Esophagus muscularis mucosa (tissue), 4 donors: ENCODE measurements around the gene LY9. TPM values are rescaled to one million over a fixed set of nuclear protein-coding genes. Genes with fewer than 3 reads are reported as not detected.
"Not testable (repeated sequence)": the region's sequence is repeated elsewhere in the genome, so short reads cannot be mapped to it uniquely, and the experiment has no call there.

Source experiments
- DNase-seq: peaks from one replicate; pipeline ENCODE4 v3.0.0-alpha.2; 2017; ENCODE audit errors: extremely low spot score
- H3K27ac ChIP-seq, 4 donors: fragments of 200-600 bp; sonication (generic); replicated peaks in 1 of 4; 1 replicate in 3 of 4; 2 replicates in 1 of 4; pipeline ENCODE4 v1.5.1; 2016 to 2019; ENCODE audit warnings: mild to moderate bottlenecking in 1 of 4
- H3K27me3 ChIP-seq, 4 donors: fragments of 200-600 bp; sonication (generic); one replicate each; pipeline versions ENCODE4 v1.5.1 to v1.6.0; 2016 to 2019
- H3K36me3 ChIP-seq, 4 donors: fragments of 200-600 bp; sonication (generic); one replicate each; pipeline ENCODE4 v1.5.1; 2016 to 2019
- H3K4me1 ChIP-seq, 4 donors: fragments of 200-600 bp; sonication (generic); one replicate each; pipeline ENCODE4 v1.5.1; 2016 to 2019
- H3K4me3 ChIP-seq, 4 donors: fragments of 200-600 bp; sonication (generic); 1 replicate in 2 of 4; 2 replicates in 2 of 4; pipeline ENCODE4 v1.5.1; 2016 to 2019; ENCODE audit warnings: mild to moderate bottlenecking in 4 of 4, moderate library complexity in 1 of 4
- H3K9me3 ChIP-seq, 4 donors: fragments of 200-600 bp; sonication (generic); 1 replicate in 3 of 4; 2 replicates in 1 of 4; pipeline ENCODE4 v1.5.1; 2016 to 2019
- EP300 ChIP-seq: sonication (generic); formaldehyde crosslinking; IDR thresholded peaks from one replicate; pipeline ENCODE4 v1.6.1; 2017; ENCODE audit warnings: antibody characterized with exemption
- POLR2A ChIP-seq: fragments of 450-650 bp; IDR thresholded peaks from one replicate; pipeline ENCODE4 v1.6.1; 2017; ENCODE audit warnings: antibody characterized with exemption, moderate library complexity, mild to moderate bottlenecking, low read depth
- POLR2AphosphoS5 ChIP-seq, 2 donors: sonication (generic); formaldehyde crosslinking; IDR thresholded peaks; one replicate each; pipeline ENCODE4 v1.6.1; 2017; ENCODE audit warnings: antibody characterized with exemption in 2 of 2
- WGBS: methylation state at CpG from one replicate; pipeline ENCODE4 v1.1.5; 2018; 5-methylcytosine and 5-hydroxymethylcytosine counted together
- intact Hi-C: fragments of 100-400 bp; cut with DNase I; formaldehyde crosslinking; loops from one replicate; pipeline ENCODE4 v1.15.1; 2023
- total RNA-seq, 4 donors: library from RNA; depleted of rRNA; stranded (reverse); fragments of >200 nt; gene quantifications; one replicate each; pipeline versions ENCODE4 v1.1.0 to v1.2.1, GENCODE V29; 2016
- TF ChIP-seq, protein P1 (sequence below), 3 experiments: fragments of 200-600 bp in 2 of 3; fragments of 450-650 bp in 1 of 3; sonication (generic) in 2 of 3; IDR thresholded peaks; one replicate each; pipeline ENCODE4 v1.5.1; 2017 to 2019; ENCODE audit warnings: antibody characterized with exemption in 3 of 3, mild to moderate bottlenecking in 2 of 3, moderate library complexity in 1 of 3

LY9 gene
- total RNA-seq, 4 donors from 2014 or later = 0.26 to 0.66 TPM; not detected in 2

GRCh38 chr1:160781914-160782689 is 13.9 kb upstream of the LY9 start:
- WGBS = 84% methylated on average over 9 of the region's 9 CpGs
- Histone ChIP-seq H3K4me1 (no peaks in the 10 kb centered on the region), H3K27ac (no peak overlapping the region), H3K4me3 (no peak overlapping the region), H3K9me3 (no peaks in the 10 kb centered on the region), H3K36me3 (no peaks in the 10 kb centered on the region), H3K27me3 (no peaks in the 10 kb centered on the region)
- TF ChIP-seq, protein P1, sequence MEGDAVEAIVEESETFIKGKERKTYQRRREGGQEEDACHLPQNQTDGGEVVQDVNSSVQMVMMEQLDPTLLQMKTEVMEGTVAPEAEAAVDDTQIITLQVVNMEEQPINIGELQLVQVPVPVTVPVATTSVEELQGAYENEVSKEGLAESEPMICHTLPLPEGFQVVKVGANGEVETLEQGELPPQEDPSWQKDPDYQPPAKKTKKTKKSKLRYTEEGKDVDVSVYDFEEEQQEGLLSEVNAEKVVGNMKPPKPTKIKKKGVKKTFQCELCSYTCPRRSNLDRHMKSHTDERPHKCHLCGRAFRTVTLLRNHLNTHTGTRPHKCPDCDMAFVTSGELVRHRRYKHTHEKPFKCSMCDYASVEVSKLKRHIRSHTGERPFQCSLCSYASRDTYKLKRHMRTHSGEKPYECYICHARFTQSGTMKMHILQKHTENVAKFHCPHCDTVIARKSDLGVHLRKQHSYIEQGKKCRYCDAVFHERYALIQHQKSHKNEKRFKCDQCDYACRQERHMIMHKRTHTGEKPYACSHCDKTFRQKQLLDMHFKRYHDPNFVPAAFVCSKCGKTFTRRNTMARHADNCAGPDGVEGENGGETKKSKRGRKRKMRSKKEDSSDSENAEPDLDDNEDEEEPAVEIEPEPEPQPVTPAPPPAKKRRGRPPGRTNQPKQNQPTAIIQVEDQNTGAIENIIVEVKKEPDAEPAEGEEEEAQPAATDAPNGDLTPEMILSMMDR (IDR thresholded peaks at IDR 0.05) = no peak
- no peak for TF ChIP-seq POLR2A
- TF ChIP-seq EP300 = no peak
- DNase-seq = no peak
- intact Hi-C loops = no loop called here

DNA sequence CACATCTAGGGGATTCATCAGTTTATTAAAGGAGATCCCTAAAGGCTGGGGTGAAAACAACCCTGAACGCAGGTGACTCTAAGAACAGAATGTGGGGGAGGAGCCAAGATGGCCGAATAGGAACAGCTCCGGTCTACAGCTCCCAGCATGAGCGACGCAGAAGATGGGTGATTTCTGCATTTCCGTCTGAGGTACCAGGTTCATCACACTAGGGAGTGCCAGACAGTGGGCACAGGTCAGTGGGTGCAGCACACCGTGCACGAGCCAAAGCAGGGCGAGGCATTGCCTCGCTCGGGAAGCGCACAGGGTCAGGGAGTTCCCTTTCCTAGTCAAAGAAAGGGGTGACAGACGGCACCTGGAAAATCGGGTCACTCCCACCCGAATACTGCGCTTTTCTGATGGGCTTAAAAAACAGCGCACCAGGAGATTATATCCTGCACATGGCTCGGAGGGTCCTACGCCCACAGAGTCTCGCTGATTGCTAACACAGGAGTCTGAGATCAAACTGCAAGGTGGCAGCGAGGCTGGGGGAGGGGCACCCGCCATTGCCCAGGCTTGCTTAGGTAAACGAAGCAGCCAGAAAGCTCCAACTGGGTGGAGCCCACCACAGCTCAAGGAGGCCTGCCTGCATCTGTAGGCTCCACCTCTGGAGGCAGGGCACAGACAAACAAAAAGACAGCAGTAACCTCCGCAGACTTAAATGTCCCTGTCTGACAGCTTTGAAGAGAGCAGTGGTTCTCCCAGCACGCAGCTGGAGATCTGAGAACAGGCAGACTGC is 12.8 kb upstream of the LY9 start:
- H3K36me3 ChIP-seq, intact Hi-C loops, H3K4me1 ChIP-seq, H3K27ac ChIP-seq, H3K9me3 ChIP-seq, H3K27me3 ChIP-seq, H3K4me3 ChIP-seq, DNase-seq: not testable (repeated sequence)
- WGBS = 88% methylated on average over 24 of the region's 25 CpGs

- H3K4me1 ChIP-seq = no peaks in the 10 kb centered on the region
- no peak overlapping the region for H3K27ac ChIP-seq
- no peak for DNase-seq
- no peak overlapping the region for H3K4me3 ChIP-seq
- TF ChIP-seq POLR2AphosphoS5 (IDR thresholded peaks at IDR 0.05) (no peak), POLR2A (no peak), EP300 (no peak)
- TF ChIP-seq, protein P1 (IDR thresholded peaks at IDR 0.05) = no peak
- 94% methylated on average over 11 of the region's 11 CpGs for WGBS
- H3K36me3 ChIP-seq = no peaks in the 10 kb centered on the region
- no peaks in the 10 kb centered on the region for H3K9me3 ChIP-seq
- H3K27me3 ChIP-seq = no peaks in the 10 kb centered on the region
- intact Hi-C loops = no loop called here
Measured at GRCh38 chr1:160789051-160789701, 6.8 kb upstream of the LY9 start.

DNA sequence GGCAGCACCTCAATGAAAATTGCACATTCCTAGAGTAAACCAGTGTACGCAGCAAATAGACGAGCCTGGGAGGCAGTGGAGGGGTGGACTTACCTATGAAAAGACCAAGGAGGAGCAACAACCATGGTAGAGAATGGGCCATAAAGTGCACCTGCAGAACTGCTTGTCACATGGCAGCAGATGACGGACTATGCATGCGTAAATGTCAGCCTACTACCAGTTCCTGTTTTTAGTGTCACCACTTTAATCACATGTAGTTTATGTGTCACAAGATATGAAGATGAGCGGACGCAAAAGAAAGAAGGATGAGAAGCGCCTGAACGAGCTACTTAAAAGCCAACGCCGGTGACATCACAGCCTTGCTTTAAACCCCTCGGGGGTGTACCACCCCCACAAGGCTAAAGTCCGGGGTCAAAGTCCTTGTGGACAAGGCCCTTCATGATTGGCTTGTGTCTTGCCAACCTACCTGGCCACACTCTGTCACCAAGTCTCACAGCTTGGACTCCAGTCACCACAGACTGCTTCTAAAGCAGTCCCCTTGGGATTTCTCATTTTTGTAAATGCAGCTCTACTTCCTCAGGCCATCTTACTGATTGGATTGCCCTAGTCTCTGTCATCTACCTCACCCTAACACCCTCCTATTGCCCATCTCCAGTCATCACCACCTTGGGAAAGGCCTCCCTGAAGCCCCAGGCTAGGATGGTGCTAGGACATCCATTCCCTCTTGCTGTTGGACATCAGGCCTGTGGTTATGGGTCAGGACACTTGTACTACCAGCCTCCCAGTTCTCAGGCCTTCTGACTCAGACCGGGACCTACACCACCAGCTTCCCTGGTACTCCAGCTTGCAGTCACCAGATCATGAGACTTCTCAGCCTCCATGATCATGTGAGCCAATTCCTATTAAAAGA is 6.0 kb upstream of the LY9 start:
- intact Hi-C loops = no loop called here
- no peak for DNase-seq
- Histone ChIP-seq H3K27ac (no peak overlapping the region), H3K9me3 (no peaks in the 10 kb centered on the region), H3K36me3 (no peaks in the 10 kb centered on the region), H3K4me3 (no peak overlapping the region), H3K27me3 (no peaks in the 10 kb centered on the region), H3K4me1 (no peaks in the 10 kb centered on the region)
- WGBS = 82% methylated on average over 13 of the region's 13 CpGs
- TF ChIP-seq EP300 (no peak), POLR2AphosphoS5 (IDR thresholded peaks at IDR 0.05) (no peak), POLR2A (no peak)
- TF ChIP-seq, protein P1 (IDR thresholded peaks at IDR 0.05) = no peak
